ENCODE results near the gene EMD.
A peak's percentile ranks its signal among the peaks of the same experiment; 100 is the strongest.
"Not testable (repeated sequence)": the region's sequence is repeated elsewhere in the genome, so short reads cannot be mapped to it uniquely, and the experiment has no call there.

The EMD gene

GRCh38 chrX:154378799-154379568, at the start of gene EMD:
EMD (plus strand) TSS chrX:154379295; CDS start chrX:154379485, 190 bp downstream.
- peak; percentile 97 for DNase-seq

GRCh38 chrX:154332561-154332960, 46.5 kb upstream of the EMD start:
- no peak for DNase-seq

- no peak for DNase-seq
Measured at GRCh38 chrX:154333116-154333515, 46.0 kb upstream of the EMD start.

GRCh38 chrX:154333837-154334271, 45.2 kb upstream of the EMD start:
- no peak for DNase-seq

GRCh38 chrX:154334496-154334895, 44.6 kb upstream of the EMD start:
- DNase-seq = no peak

GRCh38 chrX:154341399-154342298, 37.4 kb upstream of the EMD start:
- not testable (repeated sequence) for DNase-seq

GRCh38 chrX:154343063-154343462, 36.0 kb upstream of the EMD start:
- not testable (repeated sequence) for DNase-seq

- not testable (repeated sequence) for DNase-seq
Measured at GRCh38 chrX:154343620-154344019, 35.5 kb upstream of the EMD start.

GRCh38 chrX:154348114-154348531, 31.0 kb upstream of the EMD start:
- no peak for DNase-seq

GRCh38 chrX:154348646-154349358, 30.3 kb upstream of the EMD start:
- no peak for DNase-seq

- DNase-seq = no peak
Measured at GRCh38 chrX:154349359-154349935, 29.6 kb upstream of the EMD start.

- DNase-seq = no peak
Measured at GRCh38 chrX:154349979-154350378, 29.1 kb upstream of the EMD start.

GRCh38 chrX:154350429-154351182, 28.5 kb upstream of the EMD start:
- DNase-seq = no peak

- DNase-seq = no peak
Measured at GRCh38 chrX:154351183-154352011, 27.7 kb upstream of the EMD start.

- no peak for DNase-seq
Measured at GRCh38 chrX:154352012-154352401, 27.1 kb upstream of the EMD start.

- no peak for DNase-seq
Measured at GRCh38 chrX:154352466-154352865, 26.6 kb upstream of the EMD start.

- DNase-seq = no peak
Measured at GRCh38 chrX:154353172-154353843, 25.8 kb upstream of the EMD start.

- DNase-seq = no peak
Measured at GRCh38 chrX:154354013-154354412, 25.1 kb upstream of the EMD start.

GRCh38 chrX:154354516-154354915, 24.6 kb upstream of the EMD start:
- DNase-seq = no peak

- no peak for DNase-seq
Measured at GRCh38 chrX:154355094-154355775, 23.9 kb upstream of the EMD start.
